ENCODE measurements around the gene EFCAB6.

GRCh38 chr22:43497956-43498855, 313.9 kb downstream of the EFCAB6 start:
- TF ChIP-seq POLR2AphosphoS5 (IDR thresholded peaks at IDR 0.05; ENCODE audit: low read depth, low read length) (no peak), SP1 (IDR thresholded peaks at IDR 0.05; ENCODE audit: low read depth) (no peak), ZNF274 (IDR thresholded peaks at IDR 0.05; ENCODE audit: low read depth, low read length) (no peak), ZBTB33 (IDR thresholded peaks at IDR 0.05; ENCODE audit: extremely low read depth, insufficient replicate concordance, low read length) (no peak), JUND (IDR thresholded peaks at IDR 0.05) (no peak), SRF (IDR thresholded peaks at IDR 0.05; ENCODE audit: low read depth) (no peak), POLR2A (IDR thresholded peaks at IDR 0.05; ENCODE audit: borderline replicate concordance, extremely low read depth, insufficient read depth, insufficient read length) (no peak), EZH2 (IDR thresholded peaks at IDR 0.05) (no peak), CEBPB (IDR thresholded peaks at IDR 0.05; ENCODE audit: low read depth) (no peak), MAX (IDR thresholded peaks at IDR 0.05) (no peak), REST (IDR thresholded peaks at IDR 0.05; ENCODE audit: low read depth) (no peak)
- TF ChIP-seq, protein P1, sequence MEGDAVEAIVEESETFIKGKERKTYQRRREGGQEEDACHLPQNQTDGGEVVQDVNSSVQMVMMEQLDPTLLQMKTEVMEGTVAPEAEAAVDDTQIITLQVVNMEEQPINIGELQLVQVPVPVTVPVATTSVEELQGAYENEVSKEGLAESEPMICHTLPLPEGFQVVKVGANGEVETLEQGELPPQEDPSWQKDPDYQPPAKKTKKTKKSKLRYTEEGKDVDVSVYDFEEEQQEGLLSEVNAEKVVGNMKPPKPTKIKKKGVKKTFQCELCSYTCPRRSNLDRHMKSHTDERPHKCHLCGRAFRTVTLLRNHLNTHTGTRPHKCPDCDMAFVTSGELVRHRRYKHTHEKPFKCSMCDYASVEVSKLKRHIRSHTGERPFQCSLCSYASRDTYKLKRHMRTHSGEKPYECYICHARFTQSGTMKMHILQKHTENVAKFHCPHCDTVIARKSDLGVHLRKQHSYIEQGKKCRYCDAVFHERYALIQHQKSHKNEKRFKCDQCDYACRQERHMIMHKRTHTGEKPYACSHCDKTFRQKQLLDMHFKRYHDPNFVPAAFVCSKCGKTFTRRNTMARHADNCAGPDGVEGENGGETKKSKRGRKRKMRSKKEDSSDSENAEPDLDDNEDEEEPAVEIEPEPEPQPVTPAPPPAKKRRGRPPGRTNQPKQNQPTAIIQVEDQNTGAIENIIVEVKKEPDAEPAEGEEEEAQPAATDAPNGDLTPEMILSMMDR (IDR thresholded peaks at IDR 0.05 in 2 of 3, conservative IDR thresholded peaks at IDR 0.05 in 1 of 3; ENCODE audit: borderline replicate concordance in 1 of 3, insufficient read depth in 1 of 3, low read depth in 2 of 3, low read length in 2 of 3) = no peak
